Measurements from ENCODE around the gene DRD4.
"Not testable (repeated sequence)": the region's sequence is repeated elsewhere in the genome, so short reads cannot be mapped to it uniquely, and the experiment has no call there.

Gene DRD4

GRCh38 chr11:680476-680875, 43.4 kb downstream of the DRD4 start:
- no peak for DNase-seq (ENCODE audit: low read depth)

- DNase-seq (ENCODE audit: low read depth) = no peak
Measured at GRCh38 chr11:680970-681369, 43.9 kb downstream of the DRD4 start.

- no peak for DNase-seq (ENCODE audit: low read depth)
Measured at GRCh38 chr11:686451-687243, 49.6 kb downstream of the DRD4 start.

- DNase-seq (ENCODE audit: low read depth) = no peak
Measured at GRCh38 chr11:687751-688150, 50.7 kb downstream of the DRD4 start.

GRCh38 chr11:688681-689080, 51.6 kb downstream of the DRD4 start:
- DNase-seq (ENCODE audit: low read depth) = no peak

GRCh38 chr11:689625-690024, 52.6 kb downstream of the DRD4 start:
- DNase-seq (ENCODE audit: low read depth) = no peak

DNA sequence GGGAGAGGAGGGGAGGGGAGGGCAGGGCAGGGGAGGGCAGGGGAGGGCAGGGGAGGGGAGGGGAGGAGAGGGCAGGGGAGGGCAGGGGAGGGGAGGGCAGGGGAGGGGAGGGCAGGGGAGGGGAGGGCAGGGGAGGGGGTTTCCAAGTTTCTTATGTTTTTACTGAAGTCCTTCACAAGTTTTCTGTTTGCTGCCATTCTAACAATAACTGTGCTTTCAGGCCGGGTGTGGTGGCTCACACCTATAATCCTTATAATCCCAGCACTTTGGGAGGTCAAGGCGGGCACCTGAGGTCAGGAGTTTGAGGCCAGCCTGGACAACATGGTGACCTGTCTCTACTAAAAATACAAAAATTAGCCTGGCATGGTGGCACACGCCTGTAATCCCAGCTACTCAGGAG, 53.2 kb downstream of the DRD4 start:
- not testable (repeated sequence) for DNase-seq (ENCODE audit: low read depth)
